ENCODE results near the gene ZNF790. TPM values are rescaled to one million over a fixed set of nuclear protein-coding genes. Genes with fewer than 3 reads are reported as not detected.

ZNF790 gene
- total and polyA plus RNA-seq, 2 of the 13 experiments (the other 11 are each of a cell fraction or from before 2014, with no cell fraction given): 1.3 to 5.3 TPM

DNA sequence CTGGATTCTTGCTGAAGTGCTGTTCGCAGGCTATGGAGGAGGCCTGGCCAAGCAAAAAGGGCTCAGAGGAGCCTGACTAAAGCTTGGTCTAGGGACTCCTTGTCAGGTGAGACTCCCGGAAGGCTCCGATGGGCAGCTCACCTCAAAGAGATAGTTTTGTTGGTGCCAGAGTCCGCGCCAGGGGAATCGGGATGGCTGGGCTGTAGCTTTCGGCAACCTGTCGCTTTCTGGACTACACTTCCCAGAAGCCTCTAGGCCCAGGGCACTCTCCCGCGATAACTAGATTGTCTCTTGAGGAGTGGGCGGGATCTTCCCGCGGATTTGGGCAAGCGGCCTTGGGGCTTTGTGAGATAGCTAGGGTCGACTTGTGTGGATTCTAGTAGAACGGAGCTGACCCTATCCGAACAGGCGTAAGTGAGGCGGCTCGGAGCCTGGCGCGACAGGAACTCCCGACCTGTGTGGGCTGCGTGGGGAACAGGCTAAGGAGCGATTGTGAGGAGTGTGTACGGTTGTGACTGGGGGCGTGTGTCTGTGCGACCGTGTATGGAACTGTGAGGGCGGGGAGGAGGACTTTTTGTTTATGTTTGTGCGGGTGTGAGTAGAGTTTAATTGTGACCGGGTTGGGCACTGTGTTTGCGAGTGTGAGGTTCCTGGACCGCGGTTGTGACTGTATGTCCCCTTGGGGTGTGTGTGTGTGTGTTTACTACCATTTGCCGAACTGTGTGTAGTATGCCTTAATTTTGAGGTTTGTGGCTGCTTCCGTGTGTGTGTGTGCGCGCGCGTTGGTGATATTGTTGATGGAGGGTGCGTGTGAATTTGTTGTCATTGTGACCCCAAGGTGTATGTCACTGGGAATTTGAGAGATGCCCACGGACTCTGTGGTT is 12.6 kb upstream of the ZNF790 start, which contains the start of gene ZNF345 (continued):
- TF ChIP-seq SNAI1 (CRISPR knock-in tag; IDR thresholded peaks at IDR 0.05; ENCODE audit: borderline replicate concordance) (no peak), ATF1 (CRISPR knock-in tag; IDR thresholded peaks at IDR 0.05) (no peak), IRX3 (CRISPR knock-in tag; IDR thresholded peaks at IDR 0.05; ENCODE audit: borderline replicate concordance, low read depth) (no peak), ATAD3A (CRISPR knock-in tag; IDR thresholded peaks at IDR 0.05) (no peak), ZFP36L2 (CRISPR knock-in tag; IDR thresholded peaks at IDR 0.05) (no peak), MLX (CRISPR knock-in tag; IDR thresholded peaks at IDR 0.05) (no peak), MATR3 (CRISPR knock-in tag; IDR thresholded peaks at IDR 0.05) (no peak), ZNF121 (CRISPR knock-in tag; IDR thresholded peaks at IDR 0.05) (no peak), ZNF251 (CRISPR knock-in tag; IDR thresholded peaks at IDR 0.05) (peak; percentile 45; the same call in 1 of the 2 replicates), SRSF4 (IDR thresholded peaks at IDR 0.05; ENCODE audit: low read depth, low read length, poor library complexity, severe bottlenecking) (no peak), ZBTB2 (CRISPR knock-in tag; IDR thresholded peaks at IDR 0.05; ENCODE audit: low read depth) (no peak), ZNF44 (CRISPR knock-in tag; IDR thresholded peaks at IDR 0.05) (0 out of 2 replicates have a peak, but pooled peaks have one; percentile 49), MTA1 (CRISPR knock-in tag; IDR thresholded peaks at IDR 0.05; ENCODE audit: borderline replicate concordance) (0 out of 2 replicates have a peak, but pooled peaks have one; percentile 47), ZNF274 (CRISPR knock-in tag; IDR thresholded peaks at IDR 0.05) (no peak), SAFB2 (CRISPR knock-in tag; IDR thresholded peaks at IDR 0.05; ENCODE audit: borderline replicate concordance, low read depth) (no peak), ZNF83 (CRISPR knock-in tag; IDR thresholded peaks at IDR 0.05; ENCODE audit: borderline replicate concordance) (no peak), ZSCAN21 (CRISPR knock-in tag; IDR thresholded peaks at IDR 0.05; ENCODE audit: borderline replicate concordance) (no peak)
- TF ChIP-seq, protein P1, sequence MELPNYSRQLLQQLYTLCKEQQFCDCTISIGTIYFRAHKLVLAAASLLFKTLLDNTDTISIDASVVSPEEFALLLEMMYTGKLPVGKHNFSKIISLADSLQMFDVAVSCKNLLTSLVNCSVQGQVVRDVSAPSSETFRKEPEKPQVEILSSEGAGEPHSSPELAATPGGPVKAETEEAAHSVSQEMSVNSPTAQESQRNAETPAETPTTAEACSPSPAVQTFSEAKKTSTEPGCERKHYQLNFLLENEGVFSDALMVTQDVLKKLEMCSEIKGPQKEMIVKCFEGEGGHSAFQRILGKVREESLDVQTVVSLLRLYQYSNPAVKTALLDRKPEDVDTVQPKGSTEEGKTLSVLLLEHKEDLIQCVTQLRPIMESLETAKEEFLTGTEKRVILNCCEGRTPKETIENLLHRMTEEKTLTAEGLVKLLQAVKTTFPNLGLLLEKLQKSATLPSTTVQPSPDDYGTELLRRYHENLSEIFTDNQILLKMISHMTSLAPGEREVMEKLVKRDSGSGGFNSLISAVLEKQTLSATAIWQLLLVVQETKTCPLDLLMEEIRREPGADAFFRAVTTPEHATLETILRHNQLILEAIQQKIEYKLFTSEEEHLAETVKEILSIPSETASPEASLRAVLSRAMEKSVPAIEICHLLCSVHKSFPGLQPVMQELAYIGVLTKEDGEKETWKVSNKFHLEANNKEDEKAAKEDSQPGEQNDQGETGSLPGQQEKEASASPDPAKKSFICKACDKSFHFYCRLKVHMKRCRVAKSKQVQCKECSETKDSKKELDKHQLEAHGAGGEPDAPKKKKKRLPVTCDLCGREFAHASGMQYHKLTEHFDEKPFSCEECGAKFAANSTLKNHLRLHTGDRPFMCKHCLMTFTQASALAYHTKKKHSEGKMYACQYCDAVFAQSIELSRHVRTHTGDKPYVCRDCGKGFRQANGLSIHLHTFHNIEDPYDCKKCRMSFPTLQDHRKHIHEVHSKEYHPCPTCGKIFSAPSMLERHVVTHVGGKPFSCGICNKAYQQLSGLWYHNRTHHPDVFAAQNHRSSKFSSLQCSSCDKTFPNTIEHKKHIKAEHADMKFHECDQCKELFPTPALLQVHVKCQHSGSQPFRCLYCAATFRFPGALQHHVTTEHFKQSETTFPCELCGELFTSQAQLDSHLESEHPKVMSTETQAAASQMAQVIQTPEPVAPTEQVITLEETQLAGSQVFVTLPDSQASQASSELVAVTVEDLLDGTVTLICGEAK (IDR thresholded peaks at IDR 0.05): no peak
- TF ChIP-seq, protein P1 (CRISPR knock-in tag; IDR thresholded peaks at IDR 0.05): peak; percentile 26; the same call in 1 of the 2 replicates
